ENCODE results near the gene MED12L. TPM values are rescaled to one million over a fixed set of nuclear protein-coding genes. Genes with fewer than 3 reads are reported as not detected.

The MED12L gene
- total RNA-seq, 4 donors from 2014 or later: under 0.01 to 0.34 (median 0.27) TPM

GRCh38 chr3:151419806-151420205 lies 334.3 kb downstream of the MED12L start:
- TF ChIP-seq CTCF (IDR thresholded peaks at IDR 0.05; ENCODE audit: low read depth): no peak

GRCh38 chr3:151421938-151422337 lies 336.5 kb downstream of the MED12L start:
- no peak for TF ChIP-seq CTCF (IDR thresholded peaks at IDR 0.05; ENCODE audit: low read depth)

GRCh38 chr3:151423091-151423490 lies 337.6 kb downstream of the MED12L start:
- TF ChIP-seq CTCF (IDR thresholded peaks at IDR 0.05; ENCODE audit: low read depth): no peak

GRCh38 chr3:151425627-151426340 lies 340.3 kb downstream of the MED12L start:
- TF ChIP-seq CTCF (IDR thresholded peaks at IDR 0.05; ENCODE audit: low read depth): no peak

GRCh38 chr3:151426341-151426657 lies 340.8 kb downstream of the MED12L start:
- TF ChIP-seq CTCF (IDR thresholded peaks at IDR 0.05; ENCODE audit: low read depth): no peak

GRCh38 chr3:151428386-151428785 lies 342.9 kb downstream of the MED12L start:
- no peak for TF ChIP-seq CTCF (IDR thresholded peaks at IDR 0.05; ENCODE audit: low read depth)

GRCh38 chr3:151430821-151431484 lies 345.5 kb downstream of the MED12L start:
- TF ChIP-seq CTCF (IDR thresholded peaks at IDR 0.05; ENCODE audit: low read depth): no peak
